Measurements from ENCODE around the gene BTN3A1.
"Not testable (repeated sequence)": the region's sequence is repeated elsewhere in the genome, so short reads cannot be mapped to it uniquely, and the experiment has no call there.

The BTN3A1 gene

DNA sequence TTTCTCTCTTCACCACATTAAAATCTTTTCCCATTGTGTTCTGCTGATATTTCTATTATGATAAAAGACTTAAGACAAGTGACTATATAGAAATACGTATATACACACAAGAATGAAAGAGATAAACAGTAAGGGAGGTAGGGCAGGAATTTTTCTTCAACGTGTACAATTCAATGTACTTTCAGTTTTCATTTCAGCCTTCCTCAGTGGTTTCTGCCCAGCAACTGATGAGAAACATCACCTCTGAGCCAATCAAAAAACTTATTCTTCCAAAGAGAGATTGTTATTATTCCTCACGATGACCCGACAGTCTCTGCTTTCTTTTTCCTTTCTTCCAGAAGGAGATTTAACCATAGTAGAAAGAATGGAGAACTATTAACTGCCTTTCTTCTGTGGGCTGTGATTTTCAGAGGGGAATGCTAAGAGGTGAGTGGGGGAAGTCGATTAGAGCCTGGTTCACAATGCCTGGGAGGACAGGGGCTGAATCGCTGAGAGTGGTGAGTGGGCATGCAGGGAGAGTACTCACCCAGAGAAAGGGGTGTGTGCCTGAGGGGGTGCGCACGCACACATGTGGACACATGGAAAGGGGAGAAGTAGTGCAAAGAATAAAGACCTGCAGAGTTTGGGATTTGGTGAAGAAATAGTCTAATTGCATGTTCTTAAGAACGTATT, at the start of gene BTN3A1:
TSS of gene BTN3A1 (plus strand) at position 289 of the 672 bp plus-strand sequence. CDS start 3,289 bp downstream, outside the sequence.
- peak; percentile 32 for DNase-seq

DNA sequence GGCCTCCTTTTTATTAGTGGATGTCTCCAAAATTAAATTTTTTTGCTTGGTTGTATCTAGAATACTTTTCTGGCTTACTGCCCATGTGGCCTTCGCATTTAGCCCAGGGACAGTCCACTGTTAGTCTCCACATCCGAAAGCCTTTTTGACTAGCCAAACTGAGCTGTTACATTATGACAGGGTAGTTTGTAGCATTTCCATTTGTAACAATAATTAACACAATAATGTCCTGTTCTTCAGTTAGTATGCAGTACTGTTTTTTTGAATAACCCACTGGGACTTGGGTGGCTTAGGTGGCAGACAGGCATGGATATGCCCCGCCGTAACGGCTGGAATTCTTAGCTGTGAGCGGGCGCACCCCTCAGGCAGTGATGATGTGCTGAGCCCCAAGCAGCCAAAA, 49.8 kb upstream of the BTN3A1 start:
- no peak for DNase-seq

DNA sequence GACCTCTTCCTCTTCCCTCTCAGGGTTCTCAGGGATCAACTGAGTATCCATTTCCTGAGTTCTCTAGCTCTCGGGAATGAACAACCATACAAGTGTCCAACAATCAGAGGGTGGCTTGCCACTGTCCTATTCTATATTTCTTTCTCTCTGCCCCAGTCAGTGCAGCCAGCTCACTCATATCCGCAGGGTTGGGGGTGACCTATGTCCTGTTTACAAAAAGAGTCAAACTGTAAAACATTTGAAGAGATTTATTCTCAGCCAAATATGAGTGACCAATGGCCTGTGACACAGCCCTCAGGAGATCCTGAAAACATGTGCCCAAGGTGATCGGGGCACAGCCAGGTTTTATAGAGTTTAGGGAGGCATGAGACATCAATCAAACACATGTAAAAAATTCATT, 47.9 kb upstream of the BTN3A1 start:
- no peak for DNase-seq

DNA sequence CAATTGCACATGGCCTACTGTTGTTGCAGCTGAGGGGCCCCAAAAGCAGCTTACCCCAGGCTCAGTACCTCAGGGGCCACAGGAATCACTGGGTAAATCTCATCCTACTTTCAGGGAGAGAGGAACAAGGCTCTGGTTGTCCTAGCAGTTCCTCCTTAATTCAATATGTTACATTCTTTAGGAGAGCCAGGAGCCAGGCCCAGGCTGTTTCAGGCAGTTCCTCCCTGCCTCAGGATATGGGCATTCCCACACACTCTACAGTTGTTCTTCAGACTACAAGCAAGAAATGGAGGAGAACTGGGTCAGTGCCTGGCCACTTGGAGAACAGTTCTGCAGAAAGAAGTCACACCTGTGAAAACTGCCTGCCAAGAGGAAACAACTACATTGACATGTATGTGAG, 46.7 kb upstream of the BTN3A1 start:
- no peak for DNase-seq

DNA sequence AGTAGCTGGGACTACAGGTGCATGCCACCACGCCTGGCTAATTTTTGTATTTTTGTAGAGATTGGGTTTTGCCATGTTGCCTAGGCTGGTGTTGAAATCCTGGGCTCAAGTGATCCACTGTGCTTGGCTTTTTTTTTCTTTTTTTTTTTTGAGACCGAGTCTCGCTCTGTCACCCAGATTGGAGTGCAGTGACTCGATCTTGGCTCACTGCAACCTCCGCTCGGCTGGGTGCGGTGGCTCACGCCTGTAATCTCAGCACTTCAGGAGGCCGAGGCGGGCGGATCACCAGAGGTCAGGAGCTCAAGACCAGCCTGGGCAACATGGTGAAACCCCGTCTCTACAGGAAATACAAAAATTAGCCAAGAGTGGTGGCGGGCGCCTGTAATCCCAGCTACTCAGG, 44.5 kb upstream of the BTN3A1 start:
- not testable (repeated sequence) for DNase-seq

DNA sequence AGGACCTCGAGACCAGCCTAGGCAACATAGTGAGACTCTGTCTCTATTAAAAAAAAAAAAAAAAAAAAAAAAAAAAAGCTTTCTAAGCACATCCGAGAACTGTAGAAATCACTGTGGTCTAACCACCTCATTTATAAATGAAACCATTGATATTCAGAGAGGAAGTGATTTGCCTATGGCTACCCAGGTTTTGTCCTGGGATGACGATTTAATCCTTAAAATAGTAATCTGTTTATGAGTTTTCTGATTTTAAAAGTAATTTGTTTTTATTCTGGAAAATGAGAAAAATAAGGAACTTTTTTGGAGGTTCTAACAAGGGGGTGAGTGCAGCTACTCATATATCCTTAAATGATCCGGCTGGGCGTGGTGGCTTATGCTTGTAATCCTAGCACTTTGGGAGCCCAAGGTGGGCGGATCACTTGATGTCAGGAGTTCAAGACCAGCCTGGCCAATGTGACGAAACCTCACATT, 43.5 kb upstream of the BTN3A1 start:
- DNase-seq = no peak

DNA sequence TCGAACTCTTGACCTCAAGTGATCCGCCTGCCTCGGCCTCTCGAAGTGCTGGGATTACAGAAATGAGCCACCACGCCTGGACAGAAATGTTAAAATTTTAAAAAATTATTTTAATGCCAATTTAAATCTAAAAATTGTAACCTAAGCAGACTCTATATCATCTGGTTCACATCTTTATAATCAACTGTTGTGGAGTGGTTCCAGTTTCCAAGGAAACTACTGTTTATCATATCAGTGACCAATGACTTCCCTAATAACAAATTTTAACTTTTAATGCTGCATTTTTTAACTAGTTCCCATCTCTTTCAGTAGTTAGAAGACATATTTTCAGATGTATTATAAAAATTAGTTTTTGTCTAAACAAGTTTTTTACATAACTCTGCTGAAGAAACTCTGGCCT, 42.3 kb upstream of the BTN3A1 start:
- DNase-seq = no peak

DNA sequence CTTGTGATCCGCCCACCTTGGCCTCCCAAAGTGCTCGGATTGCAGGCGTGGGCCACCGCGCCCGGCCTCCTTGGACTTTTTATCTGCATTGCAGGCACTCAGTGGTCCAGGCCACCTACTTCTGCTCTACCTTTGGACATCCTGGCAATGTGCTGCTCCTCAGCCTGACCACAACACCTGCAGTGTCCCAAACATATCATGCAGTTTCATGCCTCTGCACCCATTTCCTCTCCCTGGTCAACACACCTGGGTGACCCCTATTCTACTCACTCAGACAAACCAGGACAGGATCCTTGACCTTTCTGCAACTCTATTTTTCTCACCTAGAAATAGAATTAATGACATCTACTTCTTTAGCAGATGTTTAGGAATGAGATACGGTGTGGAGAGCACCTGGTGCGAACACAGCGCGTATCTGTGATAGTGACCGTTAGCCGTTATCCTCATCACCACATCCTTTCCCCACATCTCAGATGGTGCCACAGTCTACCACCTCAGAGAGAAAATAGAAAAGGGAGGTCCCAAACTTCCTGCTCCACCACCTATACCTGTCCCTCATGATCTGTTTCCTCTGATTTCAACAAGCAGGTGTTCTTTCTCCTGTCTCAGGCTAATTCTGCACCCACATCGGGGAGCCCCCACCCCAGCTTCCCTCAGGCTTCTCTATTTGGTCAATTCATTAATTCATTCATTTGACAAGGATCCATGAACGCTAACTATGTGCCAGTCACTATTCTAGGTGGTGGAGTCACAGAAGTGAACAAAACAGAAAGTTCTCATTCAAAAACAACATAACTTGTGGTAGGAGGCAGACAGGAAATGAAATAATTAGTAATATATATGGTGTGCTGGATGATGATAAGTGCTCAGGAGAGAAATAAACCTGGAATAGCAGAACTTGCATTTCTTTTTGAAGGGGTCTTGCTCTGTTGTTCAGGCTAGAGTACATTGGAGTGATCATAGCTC, 41.3 kb upstream of the BTN3A1 start:
- no peak for DNase-seq

DNA sequence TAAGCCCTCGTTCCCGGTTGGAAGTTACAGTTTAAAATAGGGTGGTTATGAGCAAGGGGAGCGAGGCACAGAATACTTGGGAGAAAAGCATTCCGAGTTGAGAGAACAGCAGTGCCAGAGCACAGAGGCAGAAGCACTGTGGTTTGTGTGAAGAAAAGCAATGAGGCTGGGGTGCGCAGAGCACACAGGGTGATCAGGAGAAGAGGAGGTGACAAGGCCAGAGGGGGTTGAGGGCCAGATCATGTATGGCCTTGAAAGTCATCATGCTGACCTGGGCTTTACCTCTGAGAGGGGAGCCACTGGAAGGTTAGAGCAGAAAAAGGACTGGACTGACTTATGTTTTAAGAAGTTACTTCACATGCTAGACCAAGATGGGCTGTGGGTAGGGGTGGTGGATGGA, 40.5 kb upstream of the BTN3A1 start:
- DNase-seq = no peak

DNA sequence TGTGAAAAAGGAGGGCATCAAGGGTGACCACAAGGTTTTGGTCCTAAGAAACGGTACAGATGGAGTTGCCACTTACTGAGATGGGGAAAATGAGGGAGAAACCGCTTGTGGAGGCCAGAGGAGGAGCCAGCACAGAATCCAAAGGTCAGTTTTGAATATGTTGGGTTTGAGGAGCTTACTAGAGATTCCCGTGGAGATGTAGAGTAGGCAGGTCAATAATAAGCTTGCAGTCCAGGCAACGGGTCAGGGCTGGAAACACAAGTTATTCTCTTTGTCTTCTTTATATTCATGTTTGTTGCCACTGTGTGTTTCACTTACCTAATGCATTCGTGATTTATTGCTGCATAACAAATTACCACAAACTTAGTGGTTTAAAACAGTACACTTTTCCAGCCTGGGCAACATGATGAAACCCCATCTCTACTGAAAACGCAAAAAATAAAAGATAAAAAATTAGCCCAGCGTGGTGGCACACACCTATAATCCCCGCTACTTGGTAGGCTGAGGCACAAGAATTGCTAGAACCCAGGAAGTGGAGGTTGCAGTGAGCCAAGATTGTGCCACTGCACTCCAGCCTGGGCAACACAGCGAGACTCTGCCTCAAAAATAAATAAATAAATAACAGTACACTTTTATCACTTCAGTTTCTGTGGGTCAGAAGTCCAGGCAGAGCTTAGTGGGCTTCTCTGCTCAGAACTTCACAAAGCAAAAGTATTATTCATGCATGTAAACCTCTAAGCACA, 39.8 kb upstream of the BTN3A1 start:
- DNase-seq = no peak

DNA sequence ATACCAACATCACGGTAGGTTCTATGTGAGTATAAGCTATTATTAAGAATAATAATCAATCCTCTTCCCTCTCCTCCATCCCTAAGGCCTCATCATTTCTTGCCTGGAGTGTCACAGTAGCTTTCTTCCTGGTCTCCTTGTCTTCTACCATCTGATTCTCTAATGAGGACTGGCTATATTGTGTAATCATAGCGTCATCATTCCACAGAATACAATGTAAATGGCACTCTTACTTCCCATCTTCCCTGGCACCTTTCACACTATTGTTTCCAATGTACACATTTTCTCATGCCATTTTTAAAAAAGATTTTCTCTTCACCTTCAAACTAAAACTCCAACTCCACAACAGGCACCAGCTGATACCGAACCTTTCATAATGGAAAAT, 39.2 kb upstream of the BTN3A1 start:
- DNase-seq = no peak

DNA sequence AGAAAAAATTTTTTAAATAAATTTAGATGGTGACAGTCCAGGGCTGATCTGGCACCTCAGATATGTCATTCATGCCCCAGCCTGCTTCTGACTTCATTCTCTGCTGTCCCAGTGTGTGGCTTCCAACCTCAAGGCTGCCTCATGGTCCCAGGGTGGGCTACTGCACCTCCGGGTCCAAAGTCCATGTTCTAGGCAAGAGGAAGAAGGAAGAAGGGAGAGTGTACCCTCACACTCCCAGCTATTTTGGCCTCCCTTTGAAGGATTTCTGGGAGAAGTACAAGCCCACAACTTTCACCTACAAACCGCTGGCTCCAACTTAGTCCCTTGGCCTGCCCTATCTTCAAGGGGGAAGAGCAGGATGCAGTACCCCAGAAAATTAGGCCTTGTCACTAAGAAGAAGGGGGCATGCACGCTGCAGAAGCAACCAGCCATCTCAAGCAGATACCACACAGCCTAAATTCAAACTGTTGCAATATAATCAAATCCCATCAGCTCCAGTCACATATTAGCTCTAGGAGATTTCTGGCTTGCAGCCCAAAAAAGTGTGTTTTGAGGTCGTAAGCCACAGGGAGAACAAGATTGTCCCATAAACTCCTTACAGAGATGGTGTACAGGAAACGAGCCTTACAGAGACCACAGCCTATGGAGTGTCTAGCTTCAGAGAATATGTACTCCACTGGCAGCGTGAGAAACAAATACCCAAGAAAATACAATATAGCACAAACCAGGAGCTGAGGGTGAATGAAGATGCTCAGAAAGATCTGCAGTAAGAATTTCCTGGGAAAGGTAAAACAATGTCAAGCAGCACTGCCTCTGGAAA, 38.0 kb upstream of the BTN3A1 start:
- no peak for DNase-seq

DNA sequence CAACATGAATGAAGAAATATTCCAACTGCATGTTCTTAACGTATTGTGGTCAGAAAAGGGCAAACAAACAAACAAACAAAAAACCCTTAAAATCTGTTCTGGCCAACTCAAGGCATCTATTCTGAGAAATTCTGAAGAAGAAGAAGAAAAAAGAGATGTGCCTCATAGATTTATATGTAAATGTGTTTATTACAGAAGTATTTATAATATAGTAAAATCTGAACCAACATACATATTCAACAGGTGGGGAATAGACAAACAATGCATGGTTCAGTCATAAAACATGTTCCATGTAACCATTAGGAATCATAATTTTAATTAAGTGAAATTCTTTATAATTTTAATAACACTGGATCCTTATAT, 36.5 kb upstream of the BTN3A1 start:
- no peak for DNase-seq

DNA sequence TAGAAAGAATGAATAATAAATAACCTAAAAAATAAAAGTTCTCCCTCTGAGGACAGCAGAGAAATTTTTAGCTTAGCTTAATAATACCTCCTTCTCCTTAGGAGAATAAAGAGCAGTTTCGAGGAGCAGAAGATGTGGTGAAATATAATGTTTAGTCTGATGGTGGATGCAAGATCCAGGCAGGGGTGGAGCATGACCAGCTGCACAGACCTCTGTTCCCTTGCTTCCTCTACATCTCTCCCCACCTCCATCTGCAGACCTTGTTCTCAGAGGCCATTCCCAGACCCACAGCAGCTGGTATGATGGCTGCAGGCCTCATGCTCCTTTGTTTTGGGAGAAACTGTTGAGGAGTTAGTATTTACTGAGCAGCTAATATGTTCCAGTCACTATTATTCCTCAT, 35.6 kb upstream of the BTN3A1 start:
- DNase-seq = no peak

DNA sequence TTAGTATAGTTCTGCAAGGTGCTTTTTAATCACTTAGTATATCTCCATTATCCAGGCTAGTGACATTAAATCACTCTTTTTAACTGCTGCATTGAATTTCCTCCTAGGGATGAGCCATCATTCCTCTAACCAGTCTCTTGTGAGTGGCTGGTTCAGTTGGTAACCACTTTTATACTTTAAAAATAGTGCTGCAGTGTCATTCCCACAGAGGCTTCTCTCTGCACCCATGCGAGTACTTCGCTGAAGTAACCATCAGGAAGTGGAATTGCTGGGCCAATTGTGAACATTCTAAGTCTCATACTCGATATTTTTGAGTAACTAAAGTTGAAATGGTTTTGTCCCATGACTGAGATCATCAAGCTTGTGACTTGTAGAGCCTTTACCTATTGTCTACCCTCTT, 35.0 kb upstream of the BTN3A1 start:
- no peak for DNase-seq

DNA sequence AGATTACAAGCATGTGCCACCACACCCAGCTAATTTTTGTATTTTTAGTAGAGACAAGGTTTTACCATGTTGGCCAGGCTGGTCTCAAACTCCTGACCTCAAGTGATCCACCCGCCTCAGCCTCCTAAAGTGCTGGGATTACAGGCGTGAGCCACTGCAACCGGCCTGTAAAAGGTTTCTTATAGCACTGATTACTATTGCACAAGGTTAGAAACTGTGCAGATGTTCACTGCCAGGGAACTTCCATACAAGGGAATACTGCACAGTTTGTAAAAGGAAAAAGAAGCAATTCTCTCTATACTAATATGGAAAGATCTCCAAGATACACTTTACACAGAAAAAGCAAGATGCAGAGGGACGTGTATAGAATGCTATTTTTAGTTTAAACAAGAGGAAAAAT, 30.3 kb upstream of the BTN3A1 start:
- DNase-seq = not testable (repeated sequence)

DNA sequence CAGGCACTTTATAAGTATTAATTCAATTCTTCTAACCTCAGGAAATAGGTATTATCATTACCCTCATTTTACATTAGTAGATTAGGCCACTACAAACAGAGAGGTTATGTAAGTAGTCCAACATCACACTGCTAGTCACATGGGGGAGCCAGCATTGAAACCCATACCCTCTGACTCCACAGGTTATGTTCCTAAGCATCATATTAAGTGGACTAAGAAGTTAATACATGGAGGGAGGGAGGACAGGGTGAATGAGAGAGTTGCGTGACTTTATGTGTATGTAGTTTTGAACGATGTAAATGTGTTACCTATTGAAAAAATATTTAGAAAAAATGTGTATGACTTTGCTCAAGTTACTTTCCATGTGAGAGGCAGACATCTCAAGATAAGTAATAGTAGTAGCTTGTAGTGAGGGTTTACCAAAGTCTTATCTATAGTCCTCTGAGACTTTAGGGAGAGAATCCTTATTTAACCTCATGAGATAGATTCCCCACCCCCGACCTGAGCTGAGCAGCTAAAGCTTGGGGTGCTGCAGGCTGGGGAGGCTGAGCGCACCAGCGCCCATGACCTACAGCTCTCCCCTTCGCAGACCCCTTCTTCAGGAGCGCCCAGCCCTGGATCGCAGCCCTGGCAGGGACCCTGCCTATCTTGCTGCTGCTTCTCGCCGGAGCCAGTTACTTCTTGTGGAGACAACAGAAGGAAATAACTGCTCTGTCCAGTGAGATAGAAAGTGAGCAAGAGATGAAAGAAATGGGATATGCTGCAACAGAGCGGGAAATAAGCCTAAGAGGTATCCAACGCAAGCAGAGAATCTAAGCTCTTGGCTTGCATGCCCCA, 29.5 kb upstream of the BTN3A1 start:
- DNase-seq = no peak

DNA sequence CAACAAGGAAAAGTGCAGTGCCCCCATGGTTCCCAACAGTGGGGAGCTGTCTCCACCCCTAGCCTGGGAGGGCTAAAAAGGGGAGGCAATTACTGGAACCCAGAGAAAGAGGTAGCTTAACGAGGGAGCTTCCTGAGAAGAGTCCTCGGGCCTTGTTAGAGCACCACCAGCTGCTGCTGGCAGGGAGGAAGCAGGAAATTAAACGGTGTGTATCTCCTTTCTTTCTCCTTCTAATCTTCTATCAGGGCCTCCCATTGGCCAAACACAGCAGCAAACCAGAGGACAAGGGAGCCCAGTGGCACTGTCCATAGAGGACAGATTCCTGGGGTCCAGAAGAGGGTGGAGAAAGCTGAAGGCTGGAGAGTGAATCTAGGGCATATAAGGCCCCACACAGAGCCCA, 26.8 kb upstream of the BTN3A1 start:
- no peak for DNase-seq

DNA sequence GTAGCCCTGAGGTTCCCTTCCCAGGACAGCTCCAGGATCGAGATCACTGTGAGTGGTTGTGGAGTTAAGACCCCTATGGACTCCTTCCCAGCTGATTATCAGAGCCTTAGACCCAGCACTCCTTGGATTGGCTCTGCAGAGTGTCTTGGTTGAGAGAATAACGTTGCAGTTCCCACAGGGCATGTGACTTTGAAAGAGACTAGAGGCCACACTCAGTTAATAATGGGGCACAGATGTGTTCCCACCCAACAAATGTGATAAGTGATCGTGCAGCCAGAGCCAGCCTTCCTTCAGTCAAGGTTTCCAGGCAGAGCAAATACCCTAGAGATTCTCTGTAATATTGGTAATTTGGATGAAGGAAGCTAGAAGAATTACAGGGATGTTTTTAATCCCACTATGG, 24.4 kb upstream of the BTN3A1 start:
- DNase-seq = no peak

DNA sequence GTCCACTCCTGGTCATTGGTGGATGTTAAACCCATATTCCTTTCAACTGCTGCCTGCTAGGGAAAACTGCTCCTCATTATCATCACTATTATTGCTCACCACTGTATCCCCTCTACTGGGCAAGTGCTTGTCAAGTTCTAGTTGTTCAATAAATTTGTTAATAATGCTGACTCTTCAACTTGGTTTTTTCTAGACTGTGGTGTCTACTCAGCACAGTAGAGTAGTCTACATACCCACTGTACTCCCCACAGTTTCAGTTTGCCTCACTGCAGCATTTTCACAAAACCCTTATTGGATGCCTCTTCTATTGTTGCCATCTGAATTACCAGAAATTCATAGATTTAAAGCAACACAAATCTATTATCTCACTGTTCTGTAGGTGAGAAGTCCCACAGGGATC, 23.9 kb upstream of the BTN3A1 start:
- DNase-seq = not testable (repeated sequence)

DNA sequence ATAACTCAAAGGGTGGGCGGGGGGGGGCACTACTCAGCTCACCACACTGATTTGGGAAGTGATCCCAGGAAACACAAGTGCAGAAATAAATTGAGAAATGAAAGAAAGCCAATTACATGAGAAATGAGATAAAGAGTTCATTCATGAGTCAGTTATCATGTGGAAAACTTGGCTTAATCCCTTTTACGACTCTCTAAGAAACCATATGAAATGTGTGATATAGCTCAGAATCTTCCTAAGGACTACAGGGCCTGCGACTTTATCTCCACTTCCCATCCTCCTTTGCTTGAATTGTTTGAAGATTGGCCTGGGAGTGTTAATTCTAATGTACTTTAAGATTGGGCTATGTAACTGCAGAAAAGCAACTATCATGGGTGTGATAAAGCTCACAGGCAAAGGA, 22.8 kb upstream of the BTN3A1 start:
- DNase-seq = no peak

DNA sequence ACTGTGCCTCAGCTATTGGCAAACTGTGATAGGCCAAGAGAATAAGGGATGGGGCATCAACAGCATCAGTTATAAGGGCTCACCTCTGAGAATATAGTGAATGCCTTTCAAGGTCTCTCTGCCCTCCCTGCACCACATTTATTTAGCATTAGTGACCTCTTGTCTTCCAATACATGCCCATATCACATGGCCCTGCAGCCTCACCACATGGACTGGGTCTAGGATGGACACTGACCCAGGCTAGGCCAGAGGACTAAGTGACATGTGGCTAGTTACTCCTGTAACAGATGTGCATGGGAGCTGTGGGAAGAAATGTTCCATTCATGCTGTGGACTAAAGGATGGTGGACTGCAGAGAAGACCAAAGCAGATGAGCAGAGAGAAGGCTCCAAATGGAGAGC, 22.3 kb upstream of the BTN3A1 start:
- no peak for DNase-seq

All from DMS79 (cell line).